Heart left ventricle (tissue), 16 donors: ENCODE measurements around the gene PYHIN1. TPM values are rescaled to one million over a fixed set of nuclear protein-coding genes. Genes with fewer than 3 reads are reported as not detected.
"Not testable (repeated sequence)": the region's sequence is repeated elsewhere in the genome, so short reads cannot be mapped to it uniquely, and the experiment has no call there.

Experiments
- ATAC-seq, 4 donors: fragments of 200-7000 bp; cut with Tn5 transposase; one replicate each; pipeline ENCODE4 v1.9.1; 2020 to 2022; ENCODE audit warnings: moderate library complexity in 4 of 4, mild to moderate bottlenecking in 3 of 4, moderate number of reproducible peaks in 1 of 4
- DNase-seq, 5 donors: peaks; one replicate each; pipeline ENCODE4 v3.0.0-alpha.2; 2020
- H3K27ac ChIP-seq, 12 donors: fragments of 200-600 bp; sonication (generic) in 4 of 12; one replicate each; pipeline versions ENCODE4 v1.5.0 to v1.8.0; 2016 to 2022; ENCODE audit warnings: mild to moderate bottlenecking in 2 of 12
- H3K27me3 ChIP-seq, 9 donors: fragments of 200-600 bp; sonication (generic) in 2 of 9; one replicate each; pipeline versions ENCODE4 v1.5.1 to v1.8.0; 2016 to 2022; ENCODE audit warnings: mild to moderate bottlenecking in 3 of 9
- H3K36me3 ChIP-seq, 9 donors: fragments of 200-600 bp; sonication (generic) in 2 of 9; one replicate each; pipeline versions ENCODE4 v1.5.0 to v1.8.0; 2018 to 2022; ENCODE audit warnings: mild to moderate bottlenecking in 2 of 9
- H3K4me1 ChIP-seq, 12 donors: fragments of 200-600 bp; sonication (generic) in 4 of 12; one replicate each; pipeline versions ENCODE4 v1.5.0 to v1.8.0; 2016 to 2022; ENCODE audit warnings: mild to moderate bottlenecking in 3 of 12
- H3K4me3 ChIP-seq, 12 donors: fragments of 200-600 bp; sonication (generic) in 4 of 12; one replicate each; pipeline versions ENCODE4 v1.5.0 to v1.8.0; 2017 to 2022; ENCODE audit warnings: mild to moderate bottlenecking in 9 of 12, moderate library complexity in 4 of 12
- H3K9me3 ChIP-seq, 12 donors: fragments of 200-600 bp; sonication (generic) in 4 of 12; one replicate each; pipeline versions ENCODE4 v1.5.0 to v1.8.0; 2016 to 2022; ENCODE audit warnings: mild to moderate bottlenecking in 1 of 12
- CTCF ChIP-seq, 12 donors: fragments of 200-600 bp; sonication (generic) in 4 of 12; IDR thresholded peaks; one replicate each; pipeline versions ENCODE4 v1.5.0 to v1.8.0; 2018 to 2022; ENCODE audit warnings: antibody characterized with exemption in 12 of 12, mild to moderate bottlenecking in 5 of 12
- POLR2A ChIP-seq, 2 donors: fragments of 450-650 bp; IDR thresholded peaks; one replicate each; pipeline ENCODE4 v1.6.1; 2017; ENCODE audit warnings: antibody characterized with exemption in 2 of 2, mild to moderate bottlenecking in 2 of 2, moderate library complexity in 2 of 2
- WGBS, 4 donors: extraction: QIAGEN DNeasy Blood & Tissue Kit in 2 of 4; methylation state at CpG; one replicate each; pipeline versions ENCODE4 v1.1.5 to v1.1.7; 2013 to 2018; 5-methylcytosine and 5-hydroxymethylcytosine counted together
- intact Hi-C, 10 donors: fragments of 100-400 bp; cut with DNase I; formaldehyde crosslinking; loops; one replicate each; pipeline versions ENCODE4 v1.11.1 to v1.14.2; 2022
- polyA plus RNA-seq, 2 donors: library from polyadenylated mRNA; stranded (reverse); fragments of 200-250 nt; gene quantifications; one replicate each; pipeline ENCODE4 v1.2.3, GENCODE V29; 2013
- total RNA-seq, 9 donors: library from RNA; depleted of rRNA in 2 of 9; stranded (reverse); fragments of >200 nt in 2 of 9; fragmentation: NEBNext Ultra II Directional in 3 of 9; extraction: Animal tissue kit (Norgen Biotek cat#: 25700) in 3 of 9; gene quantifications; one replicate each; pipeline versions ENCODE4 v1.1.0 to v1.2.4, GENCODE V29; 2016 to 2023
- donor health status: ischemic (EF 13 %, LVEDD 7.1; RV severe dilation, severe dysfunction).
- donor health status: healthy with polysubstance abuse.
- donor health status: DM: no; HTN: yes; CAD: no.
- donor health status: DM: no; HTN: no; CAD: no.
- donor health status: ischemic (EF 25% LVEDD 6.9; RV normal size, moderate dysfunction).
- donor health status: ischemic (EF 25% LVEDD 5.7; RV mildly dilated, moderate dysfunction).
- donor health status: healthy.
- donor health status: DM: yes; HTN: yes; CAD: no.
- donor health status: ischemic (EF 35%, LVEDD 5.7; RV mildly dilated, moderate dysfunction).
- donor health status: nonischemic (EF 11% LVEDD 7.7; RV severe dilation, severe dysfunction).
- donor health status: DM: yes; HTN: yes; CAD: no.
- donor health status: PGD.
- donor health status: ischemic (EF 29% LVEDD 5.4; RV normal size, mild dysfunction).
- donor health status: nonischemic (EF 23%, LVEDD 6.1; RV moderate dilation, normal function).

Gene PYHIN1
- total and polyA plus RNA-seq, 11 donors: 0.07 to 3.1 (median 0.26) TPM; not detected in 5

GRCh38 chr1:159009287-159009686, 77.9 kb downstream of the PYHIN1 start:
- no peak for TF ChIP-seq CTCF (IDR thresholded peaks at IDR 0.05)
- TF ChIP-seq POLR2A (IDR thresholded peaks at IDR 0.05): no peak
- peak overlapping the region in 10 of 12 donors; percentile 43 to 82 (median 62) for H3K4me3 ChIP-seq
- ATAC-seq (no peak), DNase-seq (no peak)
- intact Hi-C loops: loop anchor here in 1 of 10 donors (10.0 kb wide), 1 partner anchor 864 kb away; no protein-coding TSS in a partner anchor
- H3K4me1 ChIP-seq: peaks cover 0 to 67% (median 18%) of the 10 kb centered on the region in 12 donors
- 46 to 73% (median 65%) methylated on average over 2 of the region's 2 CpGs for WGBS, 4 donors
- H3K27me3 ChIP-seq: no peaks in the 10 kb centered on the region
- no peaks in the 10 kb centered on the region for H3K9me3 ChIP-seq
- peak overlapping the region; percentile 69 to 99 (median 86) for H3K27ac ChIP-seq
- H3K36me3 ChIP-seq: peaks cover 0 to under 1% (median 0%) of the 10 kb centered on the region in 9 donors

- no peaks in the 10 kb centered on the region for H3K9me3 ChIP-seq
- intact Hi-C loops: loop anchor here in 4 of 10 donors (5.0 to 10.0 kb wide), 4 partner anchors 55 to 915 kb away; partner anchors contain the start of gene TAGLN2 (in 1 of the 4)
- DNase-seq (peak in 3 of 5 donors; percentile 56 to 73 (median 63)), ATAC-seq (peak; percentile 76 to 93 (median 92))
- peak within 1 kb of the TSS; percentile 37 to 82 (median 60) for H3K4me3 ChIP-seq
- 21 to 31% (median 22%) methylated on average over 5 of the region's 5 CpGs for WGBS, 4 donors
- TF ChIP-seq POLR2A (IDR thresholded peaks at IDR 0.05) (peak in 1 of 2 donors; percentile 68), CTCF (IDR thresholded peaks at IDR 0.05) (no peak)
- H3K36me3 ChIP-seq: peaks cover 0 to 6% (median 1%) of the 10 kb centered on the region in 9 donors
- H3K27me3 ChIP-seq: no peaks in the 10 kb centered on the region
- peaks cover 0 to 68% (median 20%) of the 10 kb centered on the region in 12 donors for H3K4me1 ChIP-seq
- peak within 1 kb of the TSS; percentile 69 to 99 (median 86) for H3K27ac ChIP-seq
Measured at GRCh38 chr1:159009704-159010361, 78.5 kb downstream of the PYHIN1 start, which contains the start of gene IFI16. IFI16 (plus strand) TSS chr1:159009907; CDS start chr1:159014681, 4,774 bp downstream.

- intact Hi-C loops: loop anchor here in 3 of 10 donors (5.0 to 10.0 kb wide), 3 partner anchors 54 to 914 kb away; partner anchors contain the start of gene TAGLN2 (in 1 of the 3)
- DNase-seq: no peak
- H3K9me3 ChIP-seq: no peaks in the 10 kb centered on the region
- WGBS, 4 donors: 28 to 37% (median 32%) methylated on average over 5 of the region's 5 CpGs
- H3K36me3 ChIP-seq: peaks cover 0 to 11% (median 6%) of the 10 kb centered on the region in 9 donors
- no peaks in the 10 kb centered on the region for H3K27me3 ChIP-seq
- H3K27ac ChIP-seq: peak overlapping the region; percentile 69 to 99 (median 86)
- no peak for TF ChIP-seq POLR2A (IDR thresholded peaks at IDR 0.05)
- no peak for TF ChIP-seq CTCF (IDR thresholded peaks at IDR 0.05)
- H3K4me1 ChIP-seq: peaks cover 0 to 68% (median 22%) of the 10 kb centered on the region in 12 donors
- H3K4me3 ChIP-seq: peak overlapping the region; percentile 37 to 82 (median 60)
- no peak for ATAC-seq
Measured at GRCh38 chr1:159010391-159010790, 79.0 kb downstream of the PYHIN1 start.

GRCh38 chr1:159011001-159011400, 79.6 kb downstream of the PYHIN1 start:
- ATAC-seq, H3K9me3 ChIP-seq, DNase-seq, H3K27me3 ChIP-seq: not testable (repeated sequence)
- H3K36me3 ChIP-seq: peaks cover 0 to 18% (median 11%) of the 10 kb centered on the region in 9 donors
- peak overlapping the region; percentile 69 to 99 (median 86) for H3K27ac ChIP-seq
- WGBS, 4 donors: 28 to 44% (median 36%) methylated on average over 9 of the region's 9 CpGs
- H3K4me1 ChIP-seq: peaks cover 0 to 68% (median 24%) of the 10 kb centered on the region in 12 donors
- intact Hi-C loops: loop anchor here in 3 of 10 donors (5.0 to 10.0 kb wide), 3 partner anchors 54 to 914 kb away; partner anchors contain the start of gene TAGLN2 (in 1 of the 3)
- peak overlapping the region; percentile 37 to 82 (median 60) for H3K4me3 ChIP-seq
